ENCODE data around the gene RIOK1. TPM values are rescaled to one million over a fixed set of nuclear protein-coding genes. Genes with fewer than 3 reads are reported as not detected.

The RIOK1 gene
- total RNA-seq, 1 donor from 2014 or later = 16.5 TPM

DNA sequence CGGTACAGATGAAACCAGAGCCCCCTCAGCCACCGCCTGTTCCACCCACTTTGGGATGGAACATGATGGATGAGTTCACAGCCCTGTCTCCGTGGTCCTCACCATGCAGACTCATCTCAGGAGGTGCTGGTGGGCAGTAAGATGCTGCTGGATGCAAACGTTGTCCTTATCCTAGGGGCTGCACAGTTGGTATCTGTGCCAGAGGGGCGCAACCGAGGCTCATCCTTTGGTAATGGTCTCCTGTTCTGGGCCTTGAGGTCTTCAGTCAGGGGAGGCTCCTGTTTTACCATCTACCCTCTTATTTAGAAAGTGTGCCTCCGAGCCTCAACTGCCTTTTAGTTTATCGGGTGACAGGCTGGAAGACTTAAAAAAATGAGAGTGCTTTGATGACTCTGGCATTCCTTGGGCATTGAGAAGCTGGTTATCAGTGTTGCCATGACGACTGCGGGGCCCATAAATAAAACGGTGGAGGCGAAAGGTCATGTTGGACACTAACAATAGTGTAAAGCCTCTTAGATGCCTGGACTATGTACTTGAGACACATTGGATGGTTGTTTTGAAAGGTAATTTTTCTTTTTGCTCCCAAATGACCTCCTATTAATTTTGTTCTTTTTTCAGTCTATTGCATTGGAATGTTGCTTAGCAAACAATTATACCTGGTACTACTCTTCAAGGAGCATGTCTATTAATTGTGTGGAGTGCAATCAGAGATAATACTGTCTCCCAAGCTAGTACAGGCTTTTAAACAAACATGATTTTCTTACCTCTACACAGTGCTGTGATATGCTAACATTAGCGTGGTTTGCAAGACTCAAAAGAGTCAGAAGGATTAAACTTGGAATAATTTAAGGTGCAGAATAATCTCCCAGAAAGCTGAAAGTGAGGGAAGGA is 77.6 kb downstream of the RIOK1 start:
- Histone ChIP-seq H3K9me3 (no peaks in the 10 kb centered on the region), H3K4me1 (peaks cover 10% of the 10 kb centered on the region), H3K36me3 (no peaks in the 10 kb centered on the region), H3K4me3 (no peak overlapping the region), H3K27me3 (ENCODE audit: low read depth) (no peaks in the 10 kb centered on the region), H3K27ac (no peak overlapping the region)
- intact Hi-C loops (cut with DNase I) = no loop called here
- TF ChIP-seq, protein P1, sequence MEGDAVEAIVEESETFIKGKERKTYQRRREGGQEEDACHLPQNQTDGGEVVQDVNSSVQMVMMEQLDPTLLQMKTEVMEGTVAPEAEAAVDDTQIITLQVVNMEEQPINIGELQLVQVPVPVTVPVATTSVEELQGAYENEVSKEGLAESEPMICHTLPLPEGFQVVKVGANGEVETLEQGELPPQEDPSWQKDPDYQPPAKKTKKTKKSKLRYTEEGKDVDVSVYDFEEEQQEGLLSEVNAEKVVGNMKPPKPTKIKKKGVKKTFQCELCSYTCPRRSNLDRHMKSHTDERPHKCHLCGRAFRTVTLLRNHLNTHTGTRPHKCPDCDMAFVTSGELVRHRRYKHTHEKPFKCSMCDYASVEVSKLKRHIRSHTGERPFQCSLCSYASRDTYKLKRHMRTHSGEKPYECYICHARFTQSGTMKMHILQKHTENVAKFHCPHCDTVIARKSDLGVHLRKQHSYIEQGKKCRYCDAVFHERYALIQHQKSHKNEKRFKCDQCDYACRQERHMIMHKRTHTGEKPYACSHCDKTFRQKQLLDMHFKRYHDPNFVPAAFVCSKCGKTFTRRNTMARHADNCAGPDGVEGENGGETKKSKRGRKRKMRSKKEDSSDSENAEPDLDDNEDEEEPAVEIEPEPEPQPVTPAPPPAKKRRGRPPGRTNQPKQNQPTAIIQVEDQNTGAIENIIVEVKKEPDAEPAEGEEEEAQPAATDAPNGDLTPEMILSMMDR (IDR thresholded peaks at IDR 0.05) = no peak
- no peak for DNase-seq
- peak; percentile 31 to 77 for ATAC-seq

Other genes with a start within 250 kb of the RIOK1 start
- 127 TPM for gene SSR1, start 76.6 kb upstream of the RIOK1 start, total RNA-seq
- gene CAGE1, start 66 bp upstream of the RIOK1 start, total RNA-seq = not detected
- 22.8 TPM for gene DSP, start 151.9 kb downstream of the RIOK1 start, total RNA-seq
- gene SNRNP48, start 200.4 kb downstream of the RIOK1 start, total RNA-seq = 9.3 TPM